Loucy (cell line): ENCODE data around the gene EN2.

Experiments used
- H2AFZ ChIP-seq: fragments of 200-600 bp; sonication (generic); 2 replicates; pipeline ENCODE4 v1.6.0; 2016; ENCODE audit warnings: antibody characterized with exemption, mild to moderate bottlenecking, low read length, moderate library complexity
- H3F3A ChIP-seq: fragments of 200-600 bp; 2 replicates; pipeline ENCODE4 v1.6.0; 2016; ENCODE audit warnings: antibody characterized with exemption, low read depth, mild to moderate bottlenecking
- H3K27me3 ChIP-seq: fragments of 200-600 bp; sonication (generic); 2 replicates; pipeline ENCODE4 v1.6.1; 2014; ENCODE audit warnings: low read length, mild to moderate bottlenecking; ENCODE audit not compliant: insufficient read depth, poor library complexity, severe bottlenecking
- H3K36me3 ChIP-seq: fragments of 200-600 bp; sonication (generic); 2 replicates; pipeline ENCODE4 v1.6.1; 2016; ENCODE audit warnings: low read length; ENCODE audit not compliant: insufficient read depth
- H3K4me1 ChIP-seq: fragments of 200-600 bp; sonication (generic); 2 replicates; pipeline ENCODE4 v1.5.1; 2014; ENCODE audit warnings: low read length, mild to moderate bottlenecking; ENCODE audit not compliant: insufficient read depth, poor library complexity, severe bottlenecking
- H3K4me2 ChIP-seq: fragments of 200-600 bp; sonication (generic); 2 replicates; pipeline ENCODE4 v1.6.0; 2014; ENCODE audit warnings: antibody characterized with exemption, low read length, low read depth, mild to moderate bottlenecking; ENCODE audit not compliant: poor library complexity, severe bottlenecking
- H3K4me3 ChIP-seq: fragments of 200-600 bp; sonication (generic); 2 replicates; pipeline ENCODE4 v1.5.1; 2014; ENCODE audit warnings: low read length, mild to moderate bottlenecking, mixed read lengths; ENCODE audit not compliant: poor library complexity, severe bottlenecking
- H3K79me2 ChIP-seq: fragments of 200-600 bp; sonication (generic); 2 replicates; pipeline ENCODE4 v1.6.1; 2014; ENCODE audit warnings: low read length; ENCODE audit not compliant: insufficient read depth
- H3K9ac ChIP-seq: fragments of 200-600 bp; sonication (generic); 2 replicates; pipeline ENCODE4 v1.6.0; 2014; ENCODE audit warnings: mild to moderate bottlenecking, low read depth, low read length, moderate library complexity; ENCODE audit not compliant: poor library complexity, severe bottlenecking
- H3K9me2 ChIP-seq: fragments of 200-600 bp; sonication (generic); replicated peaks from 2 replicates; pipeline ENCODE4 v1.6.1; 2016; ENCODE audit warnings: low read depth, low read length, mixed read lengths
- H3K9me3 ChIP-seq: fragments of 200-600 bp; sonication (generic); 2 replicates; pipeline ENCODE4 v1.6.1; 2014; ENCODE audit warnings: mild to moderate bottlenecking, antibody characterized with exemption, low read length, low read depth; ENCODE audit not compliant: insufficient read depth
- H4K20me1 ChIP-seq: fragments of 200-600 bp; sonication (generic); 2 replicates; pipeline ENCODE4 v1.6.0; 2014; ENCODE audit warnings: antibody characterized with exemption, low read length, mild to moderate bottlenecking; ENCODE audit not compliant: insufficient read depth, poor library complexity, severe bottlenecking
- EZH2phosphoT487 ChIP-seq: fragments of 200-600 bp; IDR thresholded peaks from 2 replicates; pipeline ENCODE4 v1.6.1; 2018; ENCODE audit warnings: antibody characterized with exemption, mild to moderate bottlenecking, moderate library complexity, borderline replicate concordance
- TF ChIP-seq, protein P1 (sequence below): fragments of 200-600 bp; sonication (generic); conservative IDR thresholded peaks from 2 replicates; pipeline ENCODE4 v1.5.1; 2014; ENCODE audit warnings: mild to moderate bottlenecking, antibody characterized with exemption, low read length

EN2 gene

DNA sequence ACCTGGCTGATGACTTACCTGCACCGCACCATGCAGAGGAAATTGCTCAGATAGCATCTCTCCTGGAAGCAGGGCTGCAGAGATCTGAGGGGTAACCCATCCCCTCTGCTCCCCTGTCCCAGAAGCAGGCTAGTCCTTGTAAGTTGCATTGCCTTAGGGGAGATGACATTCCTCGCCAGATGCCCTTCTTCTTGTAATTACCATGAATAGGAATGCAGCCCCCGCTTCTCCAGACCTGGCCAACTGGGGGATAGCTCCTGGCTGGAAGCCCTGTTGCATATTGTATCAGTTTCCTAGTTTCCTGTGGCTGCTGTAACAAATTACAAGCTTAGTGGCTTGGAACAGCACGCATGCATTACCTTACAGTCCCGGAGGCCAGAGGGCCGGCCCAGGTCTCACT, 47.5 kb upstream of the EN2 start:
- Histone ChIP-seq H3K9ac (no peak overlapping the region), H3K4me1 (peaks cover 12% of the 10 kb centered on the region), H3K79me2 (no peaks in the 10 kb centered on the region), H3K4me2 (no peak overlapping the region), H3K9me3 (no peaks in the 10 kb centered on the region), H4K20me1 (no peaks in the 10 kb centered on the region), H3K9me2 (no peaks in the 10 kb centered on the region), H3F3A (no peaks in the 10 kb centered on the region), H3K4me3 (no peak overlapping the region), H2AFZ (no peak overlapping the region), H3K36me3 (no peaks in the 10 kb centered on the region), H3K27me3 (no peaks in the 10 kb centered on the region)
- TF ChIP-seq, protein P1, sequence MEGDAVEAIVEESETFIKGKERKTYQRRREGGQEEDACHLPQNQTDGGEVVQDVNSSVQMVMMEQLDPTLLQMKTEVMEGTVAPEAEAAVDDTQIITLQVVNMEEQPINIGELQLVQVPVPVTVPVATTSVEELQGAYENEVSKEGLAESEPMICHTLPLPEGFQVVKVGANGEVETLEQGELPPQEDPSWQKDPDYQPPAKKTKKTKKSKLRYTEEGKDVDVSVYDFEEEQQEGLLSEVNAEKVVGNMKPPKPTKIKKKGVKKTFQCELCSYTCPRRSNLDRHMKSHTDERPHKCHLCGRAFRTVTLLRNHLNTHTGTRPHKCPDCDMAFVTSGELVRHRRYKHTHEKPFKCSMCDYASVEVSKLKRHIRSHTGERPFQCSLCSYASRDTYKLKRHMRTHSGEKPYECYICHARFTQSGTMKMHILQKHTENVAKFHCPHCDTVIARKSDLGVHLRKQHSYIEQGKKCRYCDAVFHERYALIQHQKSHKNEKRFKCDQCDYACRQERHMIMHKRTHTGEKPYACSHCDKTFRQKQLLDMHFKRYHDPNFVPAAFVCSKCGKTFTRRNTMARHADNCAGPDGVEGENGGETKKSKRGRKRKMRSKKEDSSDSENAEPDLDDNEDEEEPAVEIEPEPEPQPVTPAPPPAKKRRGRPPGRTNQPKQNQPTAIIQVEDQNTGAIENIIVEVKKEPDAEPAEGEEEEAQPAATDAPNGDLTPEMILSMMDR: no peak
- no peak for TF ChIP-seq EZH2phosphoT487

DNA sequence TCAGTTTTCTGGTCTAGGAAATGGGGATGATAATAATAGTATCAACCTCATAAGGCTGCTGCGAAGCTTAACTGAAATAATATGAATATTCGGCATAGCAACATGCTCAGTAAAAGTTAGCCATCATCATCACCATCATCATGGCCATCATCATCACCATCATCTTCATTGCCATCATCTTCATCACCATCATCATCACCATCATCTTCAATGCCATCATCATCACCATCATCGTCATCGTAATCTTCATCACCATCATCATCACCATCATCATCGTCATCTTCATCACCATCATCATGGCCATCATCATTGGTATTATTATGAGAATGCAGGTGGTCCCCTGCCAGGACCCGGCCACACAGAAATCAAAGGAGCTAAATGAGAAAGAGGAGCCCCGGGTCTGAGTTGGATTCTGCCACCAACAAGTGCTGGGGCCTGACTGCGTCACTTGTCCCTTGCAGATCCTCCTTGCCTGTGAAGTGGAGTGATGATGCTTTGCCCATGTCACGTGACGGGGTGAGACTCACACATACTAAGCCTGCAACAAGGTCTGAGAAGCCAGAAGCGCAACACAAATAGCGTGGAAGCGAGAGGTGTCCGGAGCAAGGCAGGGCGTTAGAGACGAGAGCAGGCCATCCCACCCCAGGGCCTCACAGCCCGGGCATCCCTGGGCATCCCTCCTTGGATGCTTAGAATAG, 46.1 kb upstream of the EN2 start:
- Histone ChIP-seq H3K9ac (no peak overlapping the region), H3K4me3 (no peak overlapping the region), H3K9me2 (no peaks in the 10 kb centered on the region), H3F3A (no peaks in the 10 kb centered on the region), H4K20me1 (no peaks in the 10 kb centered on the region), H3K27me3 (no peaks in the 10 kb centered on the region), H3K9me3 (no peaks in the 10 kb centered on the region), H3K4me2 (no peak overlapping the region), H3K79me2 (no peaks in the 10 kb centered on the region), H2AFZ (no peak overlapping the region), H3K4me1 (no peaks in the 10 kb centered on the region), H3K36me3 (no peaks in the 10 kb centered on the region)
- no peak for TF ChIP-seq EZH2phosphoT487
- TF ChIP-seq, protein P1: no peak

DNA sequence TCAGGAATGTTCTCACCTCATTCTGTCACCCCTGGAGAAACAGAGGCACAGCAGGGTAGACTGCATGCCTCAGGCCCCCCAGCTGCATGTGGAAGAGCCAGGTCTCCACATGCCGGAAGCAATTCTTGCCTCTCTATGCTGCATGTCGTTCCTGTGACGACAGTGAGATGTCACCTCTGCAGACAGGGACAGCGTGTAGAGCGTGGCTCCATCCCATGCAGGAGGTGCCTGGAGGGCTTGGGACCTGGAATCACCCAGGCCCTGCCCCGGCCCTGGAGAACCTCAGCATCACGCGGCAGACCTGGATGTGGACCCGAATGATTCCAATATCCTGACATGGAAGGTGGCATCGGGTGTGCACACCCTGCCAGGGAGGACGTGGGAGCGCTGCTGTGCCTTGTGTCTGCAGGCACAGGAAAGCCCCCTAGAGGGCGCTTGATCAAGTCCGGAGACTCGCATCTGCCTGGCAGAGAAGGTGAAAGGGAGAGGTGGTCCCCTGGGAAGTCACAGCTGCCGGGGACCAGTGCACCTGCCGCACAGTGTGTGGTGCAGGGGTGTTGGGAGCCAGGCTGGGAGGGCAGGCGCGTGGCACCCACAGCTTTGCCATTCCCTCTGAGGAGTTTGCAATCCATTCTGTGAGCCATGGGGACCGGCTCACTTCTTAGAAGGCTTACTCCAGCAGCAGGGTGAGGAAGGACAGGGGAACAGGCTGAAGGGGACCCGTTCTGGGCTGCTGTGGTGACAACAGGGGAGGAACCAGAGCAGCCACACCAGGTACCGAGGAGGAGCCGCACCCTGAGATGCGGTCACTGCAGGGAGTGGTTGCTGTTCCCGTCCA, 45.3 kb upstream of the EN2 start:
- no peaks in the 10 kb centered on the region for H4K20me1 ChIP-seq
- H3K9ac ChIP-seq: no peak overlapping the region
- H3F3A ChIP-seq: no peaks in the 10 kb centered on the region
- no peaks in the 10 kb centered on the region for H3K9me2 ChIP-seq
- H3K27me3 ChIP-seq: no peaks in the 10 kb centered on the region
- peak overlapping the region; percentile 23 for H3K4me2 ChIP-seq
- no peak overlapping the region for H2AFZ ChIP-seq
- H3K4me1 ChIP-seq: no peaks in the 10 kb centered on the region
- no peaks in the 10 kb centered on the region for H3K36me3 ChIP-seq
- H3K79me2 ChIP-seq: no peaks in the 10 kb centered on the region
- TF ChIP-seq, protein P1: peak; percentile 87
- TF ChIP-seq EZH2phosphoT487: no peak
- H3K9me3 ChIP-seq: no peaks in the 10 kb centered on the region
- no peak overlapping the region for H3K4me3 ChIP-seq
